Measurements from ENCODE around the gene TMC3. TPM values are rescaled to one million over a fixed set of nuclear protein-coding genes. Genes with fewer than 3 reads are reported as not detected.

Gene TMC3
- total and polyA plus RNA-seq, 7 experiments from 2014 or later = not detected

Other genes with a start within 250 kb of the TMC3 start
- gene CFAP161, start 239.9 kb downstream of the TMC3 start, total RNA-seq = not detected
- gene CFAP161, start 239.9 kb downstream of the TMC3 start, polyA plus RNA-seq = not detected
- 100 to 1,000 TPM; 125 to 431 (median 285) TPM for gene IL16, start 177.3 kb downstream of the TMC3 start, total RNA-seq
- 100 to 1,000 TPM; 319 to 547 TPM for gene IL16, start 177.3 kb downstream of the TMC3 start, polyA plus RNA-seq
- 10 to 100 TPM in 3 of 5 experiments, 1 to 10 TPM in 2; 5.0 to 11.7 (median 10.1) TPM for gene STARD5, start 50.1 kb downstream of the TMC3 start, total RNA-seq
- 10 to 100 TPM in 1 of 2 donors, 1 to 10 TPM in 1; 5.2 to 13.5 TPM for gene STARD5, start 50.1 kb downstream of the TMC3 start, polyA plus RNA-seq

All from naive thymus-derived CD4-positive, alpha-beta T cell (primary cell).